Progenitor cell of endocrine pancreas (in vitro differentiated cells): ENCODE measurements around the gene FMO5. TPM values are rescaled to one million over a fixed set of nuclear protein-coding genes. Genes with fewer than 3 reads are reported as not detected.

Source experiments
- DNase-seq: peaks from one replicate; pipeline ENCODE4 v3.0.0; 2021; ENCODE audit warnings: low spot score; ENCODE audit not compliant: unreplicated experiment
- H3K27ac Mint-ChIP-seq: 2 replicates; pipeline ENCODE4 v1.8.0; 2021; ENCODE audit warnings: mild to moderate bottlenecking, moderate library complexity, mixed read lengths
- H3K27me3 Mint-ChIP-seq: 2 replicates; pipeline ENCODE4 v1.8.0; 2021; ENCODE audit warnings: mixed read lengths
- H3K36me3 Mint-ChIP-seq: 2 replicates; pipeline ENCODE4 v1.8.0; 2022; ENCODE audit warnings: mixed read lengths; ENCODE audit not compliant: insufficient read depth
- H3K4me1 Mint-ChIP-seq: 2 replicates; pipeline ENCODE4 v1.8.0; 2021; ENCODE audit warnings: low read depth, mixed read lengths
- H3K4me3 Mint-ChIP-seq: 2 replicates; pipeline ENCODE4 v1.8.0; 2021; ENCODE audit warnings: low read depth, mild to moderate bottlenecking, moderate library complexity, mixed read lengths
- H3K9me3 Mint-ChIP-seq: 2 replicates; pipeline ENCODE4 v1.8.0; 2021; ENCODE audit warnings: low read depth, mixed read lengths
- CTCF ChIP-seq: fragments of 200-600 bp; sonication (generic); IDR thresholded peaks from one replicate; pipeline ENCODE4 v1.5.0; 2021; ENCODE audit warnings: antibody characterized with exemption, mild to moderate bottlenecking; ENCODE audit not compliant: unreplicated experiment
- total RNA-seq: library from RNA; stranded (reverse); gene quantifications from 2 replicates; pipeline ENCODE4 v1.2.1, GENCODE V29; 2021

The FMO5 gene
- total RNA-seq, 1 donor from 2014 or later, result 5.0 TPM

DNA sequence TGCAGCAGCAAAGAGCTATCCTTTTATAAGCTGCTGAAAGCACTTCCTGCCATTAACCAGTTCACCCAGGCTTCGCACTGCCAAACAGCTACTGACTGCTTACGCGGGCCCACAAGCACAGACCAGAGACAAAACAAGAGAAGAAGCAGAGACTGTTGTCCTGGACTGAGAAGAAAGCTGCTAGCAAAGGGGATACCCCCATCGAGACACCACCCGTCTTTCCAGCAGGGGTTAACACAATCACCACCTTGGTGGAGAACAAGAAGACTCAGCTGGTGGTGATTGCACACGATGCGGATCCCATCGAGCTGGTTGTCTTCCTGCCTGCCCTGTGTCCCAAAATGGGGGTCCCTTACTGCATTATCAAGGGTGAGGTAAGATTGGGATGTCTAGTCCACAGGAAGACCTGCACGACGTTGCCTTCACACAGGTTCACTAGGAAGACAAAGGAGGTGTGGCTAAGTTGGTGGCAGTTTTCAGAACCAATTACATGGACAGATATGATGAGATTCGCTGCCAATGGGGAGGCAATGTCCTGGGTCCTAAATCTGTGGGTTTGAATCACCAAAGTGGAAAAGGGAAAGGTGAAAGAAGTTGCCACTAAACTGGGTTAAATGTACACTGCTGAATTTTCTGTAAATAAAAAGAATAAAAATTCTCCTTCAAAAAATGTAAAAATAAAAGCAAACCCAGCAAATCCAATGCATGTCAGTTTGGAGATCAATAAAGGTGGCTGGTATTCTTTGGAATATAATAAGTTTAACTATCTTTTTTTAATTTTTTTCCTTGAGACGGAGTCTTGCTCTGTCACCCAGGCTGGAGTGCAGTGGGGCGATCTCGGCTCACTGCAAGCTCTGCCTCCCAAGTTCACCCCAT is 1.2 kb downstream of the FMO5 start:
- no peaks in the 10 kb centered on the region for H3K36me3 Mint-ChIP-seq
- DNase-seq, result no peak
- H3K27me3 Mint-ChIP-seq, result peaks cover 9% of the 10 kb centered on the region
- peak overlapping the region; percentile 59 for H3K4me3 Mint-ChIP-seq
- peaks cover 17% of the 10 kb centered on the region for H3K4me1 Mint-ChIP-seq
- no peak for TF ChIP-seq CTCF
- H3K27ac Mint-ChIP-seq, result no peak overlapping the region
- H3K9me3 Mint-ChIP-seq, result no peaks in the 10 kb centered on the region

DNA sequence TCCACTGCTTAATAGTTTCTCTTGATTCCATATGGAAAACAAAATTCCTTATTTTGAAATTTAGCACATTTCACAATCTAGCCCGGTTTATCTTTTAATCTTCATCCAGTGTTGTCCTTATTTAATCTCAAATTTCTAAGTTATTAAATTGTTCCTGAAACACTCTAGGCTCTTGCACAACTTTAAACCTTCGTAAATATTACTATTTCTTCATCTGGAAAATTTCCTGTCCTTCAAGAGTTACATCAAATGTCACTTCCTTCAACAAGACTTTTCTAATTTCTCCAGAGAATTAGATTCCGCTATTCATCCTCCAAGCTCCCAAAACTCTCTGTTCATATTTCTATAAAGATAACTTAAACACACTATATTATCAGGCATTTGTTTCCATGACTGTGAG is 6.5 kb downstream of the FMO5 start:
- Mint-ChIP-seq H3K9me3 (no peaks in the 10 kb centered on the region), H3K4me1 (peaks cover 24% of the 10 kb centered on the region), H3K4me3 (no peak overlapping the region), H3K27ac (no peak overlapping the region), H3K27me3 (peaks cover 1% of the 10 kb centered on the region), H3K36me3 (no peaks in the 10 kb centered on the region)
- no peak for TF ChIP-seq CTCF
- no peak for DNase-seq

- no peaks in the 10 kb centered on the region for H3K27me3 Mint-ChIP-seq
- TF ChIP-seq CTCF, result no peak
- no peak overlapping the region for H3K27ac Mint-ChIP-seq
- H3K9me3 Mint-ChIP-seq, result no peaks in the 10 kb centered on the region
- no peaks in the 10 kb centered on the region for H3K36me3 Mint-ChIP-seq
- no peak for DNase-seq
- H3K4me1 Mint-ChIP-seq, result peaks cover 36% of the 10 kb centered on the region
- H3K4me3 Mint-ChIP-seq, result no peak overlapping the region
Measured at GRCh38 chr1:147217141-147217540, 8.0 kb downstream of the FMO5 start.

- no peak overlapping the region for H3K27ac Mint-ChIP-seq
Measured at GRCh38 chr1:147216124-147216523, 9.0 kb downstream of the FMO5 start.

GRCh38 chr1:147215540-147215916 is 9.6 kb downstream of the FMO5 start:
- Mint-ChIP-seq H3K27ac (peak overlapping the region; percentile 68), H3K4me3 (peak overlapping the region; percentile 6), H3K27me3 (no peaks in the 10 kb centered on the region), H3K4me1 (peaks cover 47% of the 10 kb centered on the region), H3K36me3 (no peaks in the 10 kb centered on the region), H3K9me3 (no peaks in the 10 kb centered on the region)
- TF ChIP-seq CTCF, result no peak
- no peak for DNase-seq

More at GRCh38 chr1:147216124-147216523, 9.0 kb downstream of the FMO5 start:
- H3K36me3 Mint-ChIP-seq, result no peaks in the 10 kb centered on the region
- no peak overlapping the region for H3K4me3 Mint-ChIP-seq
- no peaks in the 10 kb centered on the region for H3K27me3 Mint-ChIP-seq
- H3K4me1 Mint-ChIP-seq, result peaks cover 44% of the 10 kb centered on the region
- no peak for TF ChIP-seq CTCF
- H3K9me3 Mint-ChIP-seq, result no peaks in the 10 kb centered on the region
- DNase-seq, result no peak
